ENCODE results near the gene AP2B1.

DNA sequence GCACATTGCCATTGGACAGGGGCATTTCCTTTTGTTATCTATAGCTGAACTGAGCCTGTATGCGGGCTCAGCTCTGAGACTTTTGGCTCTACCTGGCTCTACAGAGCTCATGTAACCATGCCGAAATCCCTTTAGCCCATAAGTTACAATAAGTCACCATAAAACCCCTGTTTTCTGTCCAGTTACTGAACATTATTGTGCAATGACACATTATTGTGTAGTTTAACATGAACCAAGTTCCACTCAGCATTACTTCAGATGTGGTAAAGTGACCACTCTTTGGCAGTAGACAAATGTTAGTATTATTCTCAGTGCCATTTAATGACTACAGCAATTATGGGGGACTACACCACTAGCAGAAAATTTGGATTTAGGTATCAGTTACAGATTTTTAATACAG, 78.9 kb downstream of the AP2B1 start:
- TF ChIP-seq, protein P1, sequence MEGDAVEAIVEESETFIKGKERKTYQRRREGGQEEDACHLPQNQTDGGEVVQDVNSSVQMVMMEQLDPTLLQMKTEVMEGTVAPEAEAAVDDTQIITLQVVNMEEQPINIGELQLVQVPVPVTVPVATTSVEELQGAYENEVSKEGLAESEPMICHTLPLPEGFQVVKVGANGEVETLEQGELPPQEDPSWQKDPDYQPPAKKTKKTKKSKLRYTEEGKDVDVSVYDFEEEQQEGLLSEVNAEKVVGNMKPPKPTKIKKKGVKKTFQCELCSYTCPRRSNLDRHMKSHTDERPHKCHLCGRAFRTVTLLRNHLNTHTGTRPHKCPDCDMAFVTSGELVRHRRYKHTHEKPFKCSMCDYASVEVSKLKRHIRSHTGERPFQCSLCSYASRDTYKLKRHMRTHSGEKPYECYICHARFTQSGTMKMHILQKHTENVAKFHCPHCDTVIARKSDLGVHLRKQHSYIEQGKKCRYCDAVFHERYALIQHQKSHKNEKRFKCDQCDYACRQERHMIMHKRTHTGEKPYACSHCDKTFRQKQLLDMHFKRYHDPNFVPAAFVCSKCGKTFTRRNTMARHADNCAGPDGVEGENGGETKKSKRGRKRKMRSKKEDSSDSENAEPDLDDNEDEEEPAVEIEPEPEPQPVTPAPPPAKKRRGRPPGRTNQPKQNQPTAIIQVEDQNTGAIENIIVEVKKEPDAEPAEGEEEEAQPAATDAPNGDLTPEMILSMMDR (IDR thresholded peaks at IDR 0.05) = no peak
- TF ChIP-seq POLR2A (IDR thresholded peaks at IDR 0.05) = no peak

Data from lower leg skin (tissue), 3 donors.